Activated CD4-positive, alpha-beta T cell treated with anti-CD3 and anti-CD28 coated beads, Interleukin-2, amount 50 U/mL, for 16 hours (primary cell): ENCODE measurements around the gene PRSS27.

Experiments
- DNase-seq: peaks from one replicate; pipeline ENCODE4 v3.0.0-alpha.2; 2020

Gene PRSS27

GRCh38 chr16:2720064-2720457 is at the start of gene PRSS27:
PRSS27 (minus strand) TSS chr16:2720224; CDS start chr16:2720160, 64 bp downstream.
- DNase-seq = no peak

DNA sequence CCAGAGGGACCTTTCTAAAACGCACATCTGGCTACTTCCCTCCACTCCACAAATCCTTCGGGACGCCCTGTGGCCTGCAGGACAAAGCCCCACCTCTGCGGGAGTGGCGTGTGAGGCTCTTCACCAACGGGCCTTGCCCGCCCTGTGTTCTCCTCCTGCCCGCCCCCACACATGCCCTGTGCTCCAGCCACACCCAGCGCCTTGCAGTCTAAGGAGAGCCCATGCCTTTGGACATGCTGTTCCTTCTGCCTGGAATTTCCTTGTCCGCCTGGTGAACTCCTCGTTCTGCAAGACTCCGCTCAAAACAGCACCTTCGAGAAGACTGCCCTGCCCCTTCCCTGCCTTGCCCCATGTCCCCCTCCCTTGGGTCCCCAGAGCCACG is 49.6 kb upstream of the PRSS27 start:
- DNase-seq = no peak

GRCh38 chr16:2769100-2769529 is 49.1 kb upstream of the PRSS27 start:
- DNase-seq = no peak

- no peak for DNase-seq
Observed at GRCh38 chr16:2768403-2769089, 48.5 kb upstream of the PRSS27 start.

GRCh38 chr16:2767891-2768290 is 47.9 kb upstream of the PRSS27 start:
- DNase-seq = no peak

GRCh38 chr16:2767140-2767731 is 47.2 kb upstream of the PRSS27 start:
- DNase-seq = no peak

GRCh38 chr16:2766430-2767139 is 46.6 kb upstream of the PRSS27 start:
- no peak for DNase-seq

GRCh38 chr16:2765462-2766404 is 45.7 kb upstream of the PRSS27 start:
- DNase-seq = no peak

- DNase-seq = no peak
Observed at GRCh38 chr16:2764718-2765117, 44.7 kb upstream of the PRSS27 start.

DNA sequence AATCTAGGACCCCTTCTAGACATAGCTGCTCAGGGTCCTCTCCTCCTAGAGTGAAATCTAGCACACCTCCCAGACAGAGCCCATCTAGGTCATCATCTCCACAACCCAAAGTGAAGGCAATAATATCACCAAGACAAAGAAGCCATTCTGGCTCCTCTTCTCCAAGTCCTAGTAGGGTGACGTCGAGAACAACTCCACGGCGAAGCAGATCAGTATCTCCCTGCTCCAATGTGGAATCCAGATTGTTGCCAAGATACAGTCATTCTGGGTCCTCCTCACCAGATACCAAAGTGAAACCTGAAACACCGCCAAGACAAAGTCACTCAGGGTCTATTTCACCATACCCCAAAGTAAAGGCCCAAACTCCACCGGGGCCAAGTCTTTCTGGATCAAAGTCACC is 43.1 kb upstream of the PRSS27 start:
- DNase-seq = no peak

DNA sequence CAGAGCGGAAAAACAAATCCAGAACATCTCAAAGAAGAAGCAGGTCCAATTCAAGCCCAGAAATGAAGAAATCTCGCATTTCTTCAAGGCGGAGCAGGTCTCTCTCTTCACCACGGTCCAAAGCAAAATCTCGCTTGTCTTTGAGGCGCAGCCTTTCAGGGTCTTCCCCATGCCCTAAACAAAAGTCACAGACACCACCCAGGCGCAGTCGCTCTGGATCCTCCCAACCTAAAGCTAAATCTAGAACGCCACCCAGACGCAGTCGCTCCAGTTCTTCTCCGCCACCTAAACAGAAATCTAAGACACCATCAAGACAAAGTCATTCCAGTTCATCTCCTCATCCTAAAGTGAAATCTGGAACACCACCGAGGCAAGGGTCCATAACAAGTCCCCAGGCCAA is 42.7 kb upstream of the PRSS27 start:
- no peak for DNase-seq

DNA sequence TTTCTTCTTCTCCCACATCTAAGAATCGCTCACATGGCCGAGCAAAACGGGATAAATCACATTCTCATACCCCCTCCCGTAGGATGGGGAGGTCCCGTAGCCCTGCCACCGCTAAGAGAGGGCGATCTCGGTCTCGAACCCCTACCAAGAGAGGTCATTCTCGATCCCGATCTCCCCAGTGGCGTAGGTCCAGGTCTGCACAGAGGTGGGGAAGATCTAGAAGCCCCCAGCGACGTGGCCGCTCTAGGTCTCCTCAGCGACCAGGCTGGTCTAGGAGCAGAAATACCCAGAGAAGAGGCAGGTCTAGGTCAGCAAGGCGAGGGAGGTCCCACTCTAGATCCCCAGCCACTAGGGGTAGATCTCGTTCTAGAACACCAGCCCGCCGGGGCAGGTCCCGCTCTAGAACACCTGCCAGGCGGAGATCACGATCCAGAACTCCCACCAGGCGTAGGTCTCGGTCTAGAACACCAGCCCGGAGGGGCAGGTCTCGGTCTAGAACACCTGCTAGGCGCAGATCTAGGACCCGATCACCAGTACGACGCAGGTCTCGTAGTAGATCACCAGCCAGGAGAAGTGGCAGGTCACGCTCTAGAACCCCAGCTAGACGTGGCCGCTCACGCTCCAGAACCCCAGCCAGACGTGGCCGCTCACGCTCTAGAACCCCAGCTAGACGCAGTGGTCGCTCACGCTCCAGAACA is 42.0 kb upstream of the PRSS27 start:
- no peak for DNase-seq

DNA sequence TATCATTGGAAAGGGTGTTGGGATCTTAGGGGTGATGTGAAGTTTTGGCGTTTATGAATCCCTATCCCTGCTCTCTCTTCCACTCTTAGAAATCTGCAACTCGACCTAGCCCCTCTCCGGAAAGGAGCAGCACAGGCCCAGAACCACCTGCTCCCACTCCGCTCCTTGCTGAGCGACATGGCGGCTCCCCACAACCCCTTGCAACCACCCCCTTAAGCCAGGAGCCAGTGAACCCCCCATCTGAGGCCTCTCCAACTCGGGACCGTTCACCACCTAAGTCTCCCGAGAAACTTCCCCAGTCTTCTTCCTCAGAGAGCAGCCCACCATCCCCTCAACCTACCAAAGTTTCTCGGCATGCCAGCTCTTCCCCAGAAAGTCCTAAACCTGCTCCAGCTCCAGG is 41.4 kb upstream of the PRSS27 start:
- DNase-seq = no peak

GRCh38 chr16:2757344-2757743 is 37.3 kb upstream of the PRSS27 start:
- no peak for DNase-seq

- DNase-seq = no peak
Observed at GRCh38 chr16:2756288-2757015, 36.4 kb upstream of the PRSS27 start.

- no peak for DNase-seq
Observed at GRCh38 chr16:2755158-2755557, 35.1 kb upstream of the PRSS27 start.

GRCh38 chr16:2753733-2754020 is 33.7 kb upstream of the PRSS27 start:
- DNase-seq = no peak

- DNase-seq = peak; percentile 79
Observed at GRCh38 chr16:2752850-2753732, 33.1 kb upstream of the PRSS27 start.

- DNase-seq = peak; percentile 96
Observed at GRCh38 chr16:2752035-2752849, 32.2 kb upstream of the PRSS27 start, which contains the start of gene SRRM2. SRRM2 (plus strand) TSS chr16:2752638; CDS start chr16:2756365, 3,727 bp downstream.

GRCh38 chr16:2751577-2752034 is 31.6 kb upstream of the PRSS27 start:
- DNase-seq = no peak
